HG02759 (cell line): Measurements from ENCODE around the gene TBC1D22A.

Source experiments
- ATAC-seq: cut with Tn5 transposase; IDR thresholded peaks from one replicate; pipeline ENCODE4 v1.9.1; 2021; ENCODE audit warnings: mild to moderate bottlenecking, moderate library complexity; ENCODE audit not compliant: unreplicated experiment

The TBC1D22A gene

GRCh38 chr22:47050401-47051051 lies 288.1 kb downstream of the TBC1D22A start:
- ATAC-seq: no peak

- ATAC-seq: no peak
These were observed 289.1 kb downstream of the TBC1D22A start for GRCh38 chr22:47051441-47052071.

GRCh38 chr22:47052236-47053012 lies 290.0 kb downstream of the TBC1D22A start:
- ATAC-seq: no peak

- ATAC-seq: no peak
These were observed 290.7 kb downstream of the TBC1D22A start for GRCh38 chr22:47053013-47053725.

- no peak for ATAC-seq
These were observed 291.3 kb downstream of the TBC1D22A start for GRCh38 chr22:47053726-47054141.

- ATAC-seq: no peak
These were observed 292.0 kb downstream of the TBC1D22A start for GRCh38 chr22:47054231-47055072.

GRCh38 chr22:47055073-47055355 lies 292.6 kb downstream of the TBC1D22A start:
- ATAC-seq: no peak

- no peak for ATAC-seq
These were observed 293.0 kb downstream of the TBC1D22A start for GRCh38 chr22:47055461-47055860.

- no peak for ATAC-seq
These were observed 293.5 kb downstream of the TBC1D22A start for GRCh38 chr22:47055921-47056320.

GRCh38 chr22:47056361-47056760 lies 293.9 kb downstream of the TBC1D22A start:
- ATAC-seq: no peak

GRCh38 chr22:47056776-47057470 lies 294.5 kb downstream of the TBC1D22A start:
- no peak for ATAC-seq

- ATAC-seq: no peak
These were observed 295.6 kb downstream of the TBC1D22A start for GRCh38 chr22:47057916-47058585.

- no peak for ATAC-seq
These were observed 296.6 kb downstream of the TBC1D22A start for GRCh38 chr22:47059076-47059475.

GRCh38 chr22:47059701-47060161 lies 297.3 kb downstream of the TBC1D22A start:
- ATAC-seq: no peak

GRCh38 chr22:47060718-47061117 lies 298.3 kb downstream of the TBC1D22A start:
- ATAC-seq: no peak

GRCh38 chr22:47061226-47061625 lies 298.8 kb downstream of the TBC1D22A start:
- no peak for ATAC-seq

GRCh38 chr22:47062126-47062525 lies 299.7 kb downstream of the TBC1D22A start:
- no peak for ATAC-seq

GRCh38 chr22:47063071-47063509 lies 300.6 kb downstream of the TBC1D22A start:
- ATAC-seq: no peak

GRCh38 chr22:47063606-47064005 lies 301.2 kb downstream of the TBC1D22A start:
- no peak for ATAC-seq
